ENCODE results near the gene OR2Z1. TPM values are rescaled to one million over a fixed set of nuclear protein-coding genes. Genes with fewer than 3 reads are reported as not detected.

Gene OR2Z1
- total RNA-seq, 5 donors from 2014 or later (not counting 1 experiment from before 2014, with no cell fraction given) = not detected

DNA sequence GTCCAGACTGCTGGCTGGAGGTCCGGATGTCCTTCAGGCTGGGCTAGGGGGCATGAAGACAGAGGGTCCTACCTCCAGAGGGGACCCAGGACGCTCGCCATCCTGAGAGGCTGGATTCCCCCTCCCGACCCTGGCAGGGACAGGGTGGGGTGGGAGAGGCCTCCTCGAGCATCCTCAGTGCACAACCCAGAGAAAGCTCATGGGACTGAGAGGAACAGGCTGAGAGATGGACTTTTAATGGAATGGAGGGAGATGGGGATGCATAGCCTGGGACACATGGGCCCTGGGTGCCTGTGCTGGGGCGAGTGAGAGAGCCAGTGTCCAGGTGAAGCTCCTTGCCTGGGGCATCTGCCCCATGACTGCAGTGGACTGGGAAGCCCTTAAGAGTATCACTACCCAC lies 25.9 kb upstream of the OR2Z1 start:
- Mint-ChIP-seq H3K4me1 (peaks cover 8 to 25% (median 20%) of the 10 kb centered on the region in 3 donors), H3K9me3 (no peaks in the 10 kb centered on the region), H3K4me3 (no peak overlapping the region), H3K36me3 (no peaks in the 10 kb centered on the region), H3K27me3 (peaks cover 0 to 4% of the 10 kb centered on the region in 2 donors), H3K27ac (no peak overlapping the region)
- no peaks in the 10 kb centered on the region for H3K36me3 ChIP-seq (ENCODE audit: control insufficient read depth in 2 of 2, extremely low read depth in 1 of 2, insufficient read depth in 1 of 2, low read length in 1 of 2)
- no peak overlapping the region for H3K27ac ChIP-seq (ENCODE audit: low read length)
- H3K4me1 ChIP-seq (ENCODE audit: control insufficient read depth in 1 of 2, extremely low read depth in 1 of 2, insufficient read depth in 2 of 2, low read length in 2 of 2) = peaks cover 0 to 24% of the 10 kb centered on the region in 2 experiments
- CTCF ChIA-PET = interaction anchor here (0.5 to 0.6 kb wide), 2 partner anchors 53 to 115 kb away, joined by 3 to 4 read pairs; no protein-coding TSS in a partner anchor
- peaks cover 0 to 34% of the 10 kb centered on the region in 2 experiments for H3K27me3 ChIP-seq (replicated peaks in 1 of 2; ENCODE audit: control insufficient read depth in 2 of 2, extremely low read depth in 1 of 2, insufficient read depth in 2 of 2, low read length in 1 of 2)
- no peak for DNase-seq
- 80% methylated on average over 5 of the region's 6 CpGs for WGBS (ENCODE audit: insufficient coverage)
- POLR2A ChIA-PET = interaction anchor here in 1 of 2 donors (0.6 kb wide), 1 partner anchor 1425 kb away, joined by 3 read pairs; no protein-coding TSS in a partner anchor
- H3K4me3 ChIP-seq (ENCODE audit: control insufficient read depth in 1 of 2, extremely low read depth in 1 of 2, low read length in 1 of 2) = no peak overlapping the region
- ATAC-seq (replicated peaks in 1 of 4) = no peak
- no peaks in the 10 kb centered on the region for H3K9me3 ChIP-seq

DNA sequence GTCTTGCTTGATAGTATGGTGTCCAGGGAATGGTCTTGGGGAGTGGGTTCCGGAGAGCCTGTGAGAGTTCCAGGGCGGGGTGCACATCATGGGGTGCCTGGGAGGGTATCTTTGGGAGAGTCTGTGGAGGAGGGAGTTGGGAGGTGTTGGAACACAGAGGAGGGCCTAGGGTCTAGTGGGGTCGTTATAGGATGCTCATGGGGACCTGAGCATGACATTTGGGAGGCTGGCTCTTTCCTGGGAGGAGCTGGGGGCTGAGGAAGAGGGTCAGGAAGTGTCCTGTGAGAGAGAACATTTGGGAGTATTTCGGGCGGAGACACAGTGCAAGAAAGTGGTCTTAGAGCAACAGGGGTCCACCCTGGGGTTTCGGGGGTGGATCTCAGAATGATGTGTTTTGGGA lies 25.5 kb upstream of the OR2Z1 start:
- Mint-ChIP-seq H3K4me3 (no peak overlapping the region), H3K27me3 (peaks cover 0 to 4% of the 10 kb centered on the region in 2 donors), H3K9me3 (no peaks in the 10 kb centered on the region), H3K36me3 (no peaks in the 10 kb centered on the region), H3K27ac (no peak overlapping the region), H3K4me1 (peaks cover 12 to 28% (median 22%) of the 10 kb centered on the region in 3 donors)
- H3K27me3 ChIP-seq (replicated peaks in 1 of 2; ENCODE audit: control insufficient read depth in 2 of 2, extremely low read depth in 1 of 2, insufficient read depth in 2 of 2, low read length in 1 of 2) = peaks cover 0 to 34% of the 10 kb centered on the region in 2 experiments
- ChIA-PET CTCF (interaction anchor here in 1 of 2 donors (0.5 kb wide), 1 partner anchor 54 kb away, joined by 3 read pairs; no protein-coding TSS in a partner anchor), POLR2A (no interaction called here)
- H3K4me3 ChIP-seq (ENCODE audit: control insufficient read depth in 1 of 2, extremely low read depth in 1 of 2, low read length in 1 of 2) = no peak overlapping the region
- peaks cover 0 to 28% of the 10 kb centered on the region in 2 experiments for H3K4me1 ChIP-seq (ENCODE audit: control insufficient read depth in 1 of 2, extremely low read depth in 1 of 2, insufficient read depth in 2 of 2, low read length in 2 of 2)
- no peak overlapping the region for H3K27ac ChIP-seq (ENCODE audit: low read length)
- ATAC-seq (replicated peaks in 1 of 4) (no peak), DNase-seq (no peak)
- H3K36me3 ChIP-seq (ENCODE audit: control insufficient read depth in 2 of 2, extremely low read depth in 1 of 2, insufficient read depth in 1 of 2, low read length in 1 of 2) = no peaks in the 10 kb centered on the region
- H3K9me3 ChIP-seq = no peaks in the 10 kb centered on the region
- WGBS (ENCODE audit: insufficient coverage) = 80% methylated on average over 6 of the region's 6 CpGs

DNA sequence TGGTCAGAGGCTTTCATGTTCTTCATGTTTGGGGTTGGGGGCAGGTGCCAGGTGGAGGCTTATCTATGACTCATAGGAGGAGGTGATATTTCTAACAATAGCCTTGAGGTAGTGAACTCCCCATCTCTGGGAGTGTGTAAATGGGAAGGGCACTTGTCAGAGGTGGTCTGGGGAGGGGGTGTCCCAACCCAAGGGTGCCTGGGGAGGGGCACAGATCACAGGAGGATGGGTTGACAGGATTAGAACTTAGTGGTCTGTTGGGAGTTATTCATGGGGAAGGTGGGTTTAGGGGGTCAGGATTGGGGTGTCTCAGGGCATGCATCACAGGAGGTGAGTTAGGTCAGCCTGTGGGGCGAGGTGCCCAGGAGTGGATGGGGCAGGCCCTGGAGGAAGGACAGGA lies 24.4 kb upstream of the OR2Z1 start:
- ChIA-PET POLR2A (no interaction called here), CTCF (no interaction called here)
- ATAC-seq (replicated peaks in 1 of 4) (no peak), DNase-seq (no peak)
- peaks cover under 1 to 39% of the 10 kb centered on the region in 2 experiments for H3K4me1 ChIP-seq (ENCODE audit: control insufficient read depth in 1 of 2, extremely low read depth in 1 of 2, insufficient read depth in 2 of 2, low read length in 2 of 2)
- H3K9me3 ChIP-seq = no peaks in the 10 kb centered on the region
- no peak overlapping the region for H3K4me3 ChIP-seq (ENCODE audit: control insufficient read depth in 1 of 2, extremely low read depth in 1 of 2, low read length in 1 of 2)
- H3K36me3 ChIP-seq (ENCODE audit: control insufficient read depth in 2 of 2, extremely low read depth in 1 of 2, insufficient read depth in 1 of 2, low read length in 1 of 2) = no peaks in the 10 kb centered on the region
- Mint-ChIP-seq H3K36me3 (no peaks in the 10 kb centered on the region), H3K4me3 (no peak overlapping the region), H3K4me1 (peaks cover 23 to 39% (median 33%) of the 10 kb centered on the region in 3 donors), H3K27me3 (peaks cover 0 to 4% of the 10 kb centered on the region in 2 donors), H3K27ac (no peak overlapping the region), H3K9me3 (no peaks in the 10 kb centered on the region)
- H3K27ac ChIP-seq (ENCODE audit: low read length) = no peak overlapping the region
- peaks cover 0 to 33% of the 10 kb centered on the region in 2 experiments for H3K27me3 ChIP-seq (replicated peaks in 1 of 2; ENCODE audit: control insufficient read depth in 2 of 2, extremely low read depth in 1 of 2, insufficient read depth in 2 of 2, low read length in 1 of 2)
- WGBS (ENCODE audit: insufficient coverage) = 33% methylated on average over 1 of the region's 1 CpG

DNA sequence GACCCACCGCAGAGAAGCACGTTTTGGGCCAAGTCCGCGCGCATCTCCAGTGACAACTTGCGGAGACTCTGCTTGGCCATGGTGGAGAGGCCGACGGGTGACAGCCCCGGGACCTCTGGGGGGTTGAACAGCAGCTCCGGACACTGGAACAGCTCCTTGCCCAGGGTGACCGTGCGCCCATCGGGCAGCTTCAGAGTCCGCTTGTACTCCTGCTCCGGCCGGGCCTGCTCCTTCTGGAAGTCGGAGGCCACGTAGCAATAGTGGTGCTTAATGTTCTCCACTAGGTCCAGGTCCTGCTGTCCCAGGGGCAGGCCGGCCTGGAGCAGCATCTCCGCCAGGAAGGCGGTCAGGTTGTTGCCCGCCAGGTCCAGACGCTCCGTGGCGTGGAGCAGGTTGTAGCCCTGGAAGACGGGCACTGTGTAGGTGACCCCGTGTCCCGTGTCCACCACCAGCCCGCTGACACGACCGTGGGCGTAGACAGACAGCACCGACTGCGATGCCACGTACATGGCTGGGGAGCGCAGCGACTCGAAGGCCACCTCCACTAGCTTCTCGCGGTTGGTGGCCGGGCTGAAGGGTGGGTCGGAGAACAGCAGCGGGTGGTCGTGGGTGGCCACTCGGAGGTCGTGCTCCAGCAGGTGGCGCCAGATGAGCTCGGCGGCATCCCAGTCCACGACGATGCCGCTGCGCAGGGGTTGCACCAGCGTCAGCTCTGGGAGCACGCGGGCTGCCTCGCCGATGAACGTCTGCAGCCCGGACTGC lies 23.6 kb upstream of the OR2Z1 start:
- CTCF ChIA-PET = no interaction called here
- POLR2A ChIA-PET = no interaction called here
- no peak for ATAC-seq (replicated peaks in 1 of 4)
- H3K27me3 ChIP-seq (replicated peaks in 1 of 2; ENCODE audit: control insufficient read depth in 2 of 2, extremely low read depth in 1 of 2, insufficient read depth in 2 of 2, low read length in 1 of 2) = peaks cover 0 to 30% of the 10 kb centered on the region in 2 experiments
- H3K27ac Mint-ChIP-seq = no peak overlapping the region
- H3K9me3 Mint-ChIP-seq = no peaks in the 10 kb centered on the region
- H3K9me3 ChIP-seq = no peaks in the 10 kb centered on the region
- no peak overlapping the region for H3K27ac ChIP-seq (ENCODE audit: low read length)
- peaks cover 6 to 47% of the 10 kb centered on the region in 2 experiments for H3K4me1 ChIP-seq (ENCODE audit: control insufficient read depth in 1 of 2, extremely low read depth in 1 of 2, insufficient read depth in 2 of 2, low read length in 2 of 2)
- no peak overlapping the region for H3K4me3 ChIP-seq (ENCODE audit: control insufficient read depth in 1 of 2, extremely low read depth in 1 of 2, low read length in 1 of 2)
- no peaks in the 10 kb centered on the region for H3K36me3 Mint-ChIP-seq
- H3K4me3 Mint-ChIP-seq = no peak overlapping the region
- no peaks in the 10 kb centered on the region for H3K27me3 Mint-ChIP-seq
- H3K4me1 Mint-ChIP-seq = peaks cover 31 to 48% (median 41%) of the 10 kb centered on the region in 3 donors
- no peaks in the 10 kb centered on the region for H3K36me3 ChIP-seq (ENCODE audit: control insufficient read depth in 2 of 2, extremely low read depth in 1 of 2, insufficient read depth in 1 of 2, low read length in 1 of 2)
- 78% methylated on average over 60 of the region's 60 CpGs for WGBS (ENCODE audit: insufficient coverage)
- DNase-seq = peak in 1 of 35 experiments; percentile 16

DNA sequence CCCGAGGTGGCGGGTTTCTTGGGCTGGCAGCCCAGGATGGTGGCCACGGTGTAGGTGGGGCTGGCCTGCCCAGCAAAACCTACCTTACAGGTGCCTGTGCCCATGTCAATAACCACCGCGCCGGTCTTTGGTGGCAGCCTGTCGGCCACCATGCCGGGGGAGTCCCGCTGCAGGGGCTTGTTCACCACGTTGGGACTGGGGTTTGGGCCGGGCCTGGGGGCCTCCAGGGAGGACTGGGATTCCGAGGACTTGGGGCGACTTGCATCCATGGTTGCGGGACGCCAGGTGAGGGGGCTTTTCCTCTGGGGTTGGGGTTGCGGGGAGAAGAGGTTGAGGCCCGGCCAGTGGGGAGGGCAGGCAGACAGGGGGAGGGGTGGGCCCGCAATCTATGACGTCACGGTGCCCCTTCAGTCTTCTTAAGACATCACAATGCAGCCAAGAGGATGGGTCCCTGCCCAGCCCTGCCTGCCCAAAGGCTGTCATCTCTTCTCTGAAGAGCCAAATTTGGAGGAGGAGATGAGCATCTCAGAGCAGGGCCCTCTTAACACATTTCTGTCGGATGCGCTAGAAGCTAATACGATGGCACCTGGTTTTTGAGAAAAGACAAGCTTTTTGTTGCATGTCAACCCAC lies 22.9 kb upstream of the OR2Z1 start, which contains the start of gene ACTL9:
Gene ACTL9 (minus strand): TSS at position 363 of the 631 bp plus-strand sequence. CDS start 94 bp downstream, at position 269.
- Mint-ChIP-seq H3K36me3 (no peaks in the 10 kb centered on the region), H3K4me3 (no peak within 1 kb of the TSS), H3K4me1 (peaks cover 37 to 54% (median 47%) of the 10 kb centered on the region in 3 donors), H3K27ac (no peak within 1 kb of the TSS), H3K27me3 (no peaks in the 10 kb centered on the region), H3K9me3 (no peaks in the 10 kb centered on the region)
- no peaks in the 10 kb centered on the region for H3K36me3 ChIP-seq (ENCODE audit: control insufficient read depth in 2 of 2, extremely low read depth in 1 of 2, insufficient read depth in 1 of 2, low read length in 1 of 2)
- no peak within 1 kb of the TSS for H3K4me3 ChIP-seq (ENCODE audit: control insufficient read depth in 1 of 2, extremely low read depth in 1 of 2, low read length in 1 of 2)
- H3K4me1 ChIP-seq (ENCODE audit: control insufficient read depth in 1 of 2, extremely low read depth in 1 of 2, insufficient read depth in 2 of 2, low read length in 2 of 2) = peaks cover 8 to 51% of the 10 kb centered on the region in 2 experiments
- 82% methylated on average over 20 of the region's 23 CpGs for WGBS (ENCODE audit: insufficient coverage)
- no peaks in the 10 kb centered on the region for H3K9me3 ChIP-seq
- peaks cover 0 to 25% of the 10 kb centered on the region in 2 experiments for H3K27me3 ChIP-seq (replicated peaks in 1 of 2; ENCODE audit: control insufficient read depth in 2 of 2, extremely low read depth in 1 of 2, insufficient read depth in 2 of 2, low read length in 1 of 2)
- no peak for DNase-seq
- CTCF ChIA-PET = interaction anchor here in 1 of 2 donors (0.6 kb wide), 1 partner anchor 570 kb away, joined by 3 read pairs; no protein-coding TSS in a partner anchor
- H3K27ac ChIP-seq (ENCODE audit: low read length) = no peak within 1 kb of the TSS
- ATAC-seq (replicated peaks in 1 of 4) = no peak
- POLR2A ChIA-PET = interaction anchor here in 1 of 2 donors (0.5 kb wide), 1 partner anchor 32 kb away, joined by 6 read pairs; no protein-coding TSS in a partner anchor

DNA sequence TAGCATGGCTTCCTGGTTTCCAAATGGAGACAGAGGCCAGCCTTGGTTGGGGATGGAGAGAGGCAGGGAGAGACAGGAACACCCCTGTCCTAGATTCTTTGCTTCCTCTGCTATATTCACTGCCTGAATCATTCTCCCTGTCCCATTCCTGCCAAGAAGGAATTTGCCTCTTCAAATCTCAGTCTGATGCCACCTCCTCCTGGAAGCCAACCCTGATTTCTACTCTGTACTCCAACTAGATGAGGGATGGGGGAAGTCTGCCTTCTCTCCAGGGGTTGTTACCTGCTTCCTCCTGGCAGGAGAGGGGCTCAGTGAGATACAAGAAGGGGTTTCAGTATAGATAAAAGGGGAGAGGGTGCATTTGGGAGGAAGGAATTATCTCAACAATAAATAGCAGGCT lies 21.5 kb upstream of the OR2Z1 start:
- peaks cover 11 to 51% of the 10 kb centered on the region in 2 experiments for H3K4me1 ChIP-seq (ENCODE audit: control insufficient read depth in 1 of 2, extremely low read depth in 1 of 2, insufficient read depth in 2 of 2, low read length in 2 of 2)
- H3K9me3 Mint-ChIP-seq = no peaks in the 10 kb centered on the region
- H3K27ac ChIP-seq (ENCODE audit: low read length) = no peak overlapping the region
- H3K4me3 ChIP-seq (ENCODE audit: control insufficient read depth in 1 of 2, extremely low read depth in 1 of 2, low read length in 1 of 2) = no peak overlapping the region
- H3K36me3 Mint-ChIP-seq = no peaks in the 10 kb centered on the region
- H3K36me3 ChIP-seq (ENCODE audit: control insufficient read depth in 2 of 2, extremely low read depth in 1 of 2, insufficient read depth in 1 of 2, low read length in 1 of 2) = no peaks in the 10 kb centered on the region
- no peak overlapping the region for H3K27ac Mint-ChIP-seq
- peaks cover 49 to 57% (median 55%) of the 10 kb centered on the region in 3 donors for H3K4me1 Mint-ChIP-seq
- ChIA-PET CTCF (interaction anchor here in 1 of 2 donors (0.7 kb wide), 1 partner anchor 18 kb away, joined by 3 read pairs; no protein-coding TSS in a partner anchor), POLR2A (no interaction called here)
- ATAC-seq (replicated peaks in 1 of 4) = no peak
- no peak for DNase-seq
- H3K4me3 Mint-ChIP-seq = no peak overlapping the region
- H3K9me3 ChIP-seq = no peaks in the 10 kb centered on the region
- H3K27me3 ChIP-seq (replicated peaks in 1 of 2; ENCODE audit: control insufficient read depth in 2 of 2, extremely low read depth in 1 of 2, insufficient read depth in 2 of 2, low read length in 1 of 2) = peaks cover 0 to 16% of the 10 kb centered on the region in 2 experiments
- H3K27me3 Mint-ChIP-seq = no peaks in the 10 kb centered on the region
